SK-N-SH treated with all-trans-retinoic acid at 6 μM for 48 hours (cell line): ENCODE data around the gene TMEM151B.

ENCODE experiments used
- ATAC-seq: fragments of 200-7000 bp; cut with Tn5 transposase; 3 replicates; pipeline ENCODE4 v1.9.1; 2020; ENCODE audit warnings: mild to moderate bottlenecking, moderate library complexity
- ARNTL ChIP-seq: fragments of 450-650 bp; formaldehyde crosslinking; IDR thresholded peaks from 2 replicates; pipeline ENCODE4 v1.5.0; 2020; ENCODE audit warnings: low read depth, mild to moderate bottlenecking, moderate library complexity, borderline replicate concordance
- BACH2 ChIP-seq: fragments of 250-450 bp; sonication (Bioruptor Pico); IDR thresholded peaks from 2 replicates; pipeline ENCODE4 v1.9.0; 2021; ENCODE audit warnings: mild to moderate bottlenecking, borderline replicate concordance
- CSDC2 ChIP-seq: fragments of 250-450 bp; sonication (Bioruptor Pico); IDR thresholded peaks from 2 replicates; pipeline ENCODE4 v1.5.0; 2020; ENCODE audit warnings: mild to moderate bottlenecking, moderate library complexity
- ESRRG ChIP-seq: fragments of 250-450 bp; sonication (Bioruptor Pico); IDR thresholded peaks from 2 replicates; pipeline ENCODE4 v1.6.1; 2021; ENCODE audit warnings: mild to moderate bottlenecking
- GLIS3 ChIP-seq: fragments of 250-450 bp; sonication (Bioruptor Pico); IDR thresholded peaks from 2 replicates; pipeline ENCODE4 v1.5.0; 2020; ENCODE audit warnings: mild to moderate bottlenecking, moderate library complexity
- OSR1 ChIP-seq: fragments of 250-450 bp; sonication (Bioruptor Pico); IDR thresholded peaks from 2 replicates; pipeline ENCODE4 v1.8.0; 2022; ENCODE audit warnings: moderate library complexity, mild to moderate bottlenecking, inconsistent platforms
- PATZ1 ChIP-seq: fragments of 250-450 bp; sonication (Bioruptor Pico); IDR thresholded peaks from 2 replicates; pipeline ENCODE4 v1.8.0; 2020; ENCODE audit warnings: mild to moderate bottlenecking, moderate library complexity, borderline replicate concordance
- PPARA ChIP-seq: fragments of 250-450 bp; sonication (Bioruptor Pico); IDR thresholded peaks from 2 replicates; pipeline ENCODE4 v1.5.0; 2020; ENCODE audit warnings: mild to moderate bottlenecking, borderline replicate concordance
- RARB ChIP-seq: fragments of 250-450 bp; sonication (Bioruptor Pico); IDR thresholded peaks from 2 replicates; pipeline ENCODE4 v1.8.0; 2021; ENCODE audit warnings: mild to moderate bottlenecking, moderate library complexity
- SNAI2 ChIP-seq: fragments of 250-450 bp; sonication (Bioruptor Pico); IDR thresholded peaks from 2 replicates; pipeline ENCODE4 v1.5.0; 2020; ENCODE audit warnings: mild to moderate bottlenecking, moderate library complexity
- TCF4 ChIP-seq: fragments of 250-450 bp; sonication (Bioruptor Pico); IDR thresholded peaks from 2 replicates; pipeline ENCODE4 v1.8.0; 2021; ENCODE audit warnings: mild to moderate bottlenecking, moderate library complexity, borderline replicate concordance
- TOX ChIP-seq: fragments of 250-450 bp; sonication (Bioruptor Pico); IDR thresholded peaks from 2 replicates; pipeline ENCODE4 v1.8.0; 2021; ENCODE audit warnings: mild to moderate bottlenecking, moderate library complexity, borderline replicate concordance
- ZC3H10 ChIP-seq: fragments of 250-450 bp; sonication (Bioruptor Pico); IDR thresholded peaks from 2 replicates; pipeline ENCODE4 v1.5.1; 2021; ENCODE audit warnings: mild to moderate bottlenecking, moderate library complexity
- ZFP30 ChIP-seq: fragments of 450-650 bp; formaldehyde crosslinking; IDR thresholded peaks from 2 replicates; pipeline ENCODE4 v1.5.0; 2022; ENCODE audit warnings: mild to moderate bottlenecking, moderate library complexity
- ZNF70 ChIP-seq: fragments of 450-650 bp; formaldehyde crosslinking; IDR thresholded peaks from 2 replicates; pipeline ENCODE4 v1.5.0; 2020; ENCODE audit warnings: mild to moderate bottlenecking, moderate library complexity
- ZNF8 ChIP-seq: fragments of 450-650 bp; formaldehyde crosslinking; IDR thresholded peaks from 2 replicates; pipeline ENCODE4 v1.5.0; 2020; ENCODE audit warnings: mild to moderate bottlenecking, moderate library complexity
- TF ChIP-seq, protein P1 (sequence below): fragments of 250-450 bp; sonication (Bioruptor Pico); IDR thresholded peaks from 2 replicates; pipeline ENCODE4 v1.5.0; 2020; ENCODE audit warnings: mild to moderate bottlenecking, moderate library complexity
- TF ChIP-seq, protein P2 (sequence below): fragments of 250-450 bp; sonication (Bioruptor Pico); IDR thresholded peaks from 2 replicates; pipeline ENCODE4 v1.5.1; 2021; ENCODE audit warnings: mild to moderate bottlenecking, moderate library complexity

The TMEM151B gene

GRCh38 chr6:44248579-44248978 is 21.7 kb upstream of the TMEM151B start:
- TF ChIP-seq ARNTL (CRISPR knock-in tag) (no peak), ZC3H10 (no peak), SNAI2 (CRISPR knock-in tag) (no peak), PATZ1 (CRISPR knock-in tag) (no peak), TCF4 (CRISPR knock-in tag) (no peak), PPARA (CRISPR knock-in tag) (no peak), OSR1 (no peak), TOX (CRISPR knock-in tag) (no peak), ZNF70 (CRISPR knock-in tag) (no peak), BACH2 (CRISPR knock-in tag) (no peak), RARB (CRISPR knock-in tag) (no peak), ZFP30 (CRISPR knock-in tag) (no peak), ESRRG (CRISPR knock-in tag) (no peak)
- TF ChIP-seq, protein P1, sequence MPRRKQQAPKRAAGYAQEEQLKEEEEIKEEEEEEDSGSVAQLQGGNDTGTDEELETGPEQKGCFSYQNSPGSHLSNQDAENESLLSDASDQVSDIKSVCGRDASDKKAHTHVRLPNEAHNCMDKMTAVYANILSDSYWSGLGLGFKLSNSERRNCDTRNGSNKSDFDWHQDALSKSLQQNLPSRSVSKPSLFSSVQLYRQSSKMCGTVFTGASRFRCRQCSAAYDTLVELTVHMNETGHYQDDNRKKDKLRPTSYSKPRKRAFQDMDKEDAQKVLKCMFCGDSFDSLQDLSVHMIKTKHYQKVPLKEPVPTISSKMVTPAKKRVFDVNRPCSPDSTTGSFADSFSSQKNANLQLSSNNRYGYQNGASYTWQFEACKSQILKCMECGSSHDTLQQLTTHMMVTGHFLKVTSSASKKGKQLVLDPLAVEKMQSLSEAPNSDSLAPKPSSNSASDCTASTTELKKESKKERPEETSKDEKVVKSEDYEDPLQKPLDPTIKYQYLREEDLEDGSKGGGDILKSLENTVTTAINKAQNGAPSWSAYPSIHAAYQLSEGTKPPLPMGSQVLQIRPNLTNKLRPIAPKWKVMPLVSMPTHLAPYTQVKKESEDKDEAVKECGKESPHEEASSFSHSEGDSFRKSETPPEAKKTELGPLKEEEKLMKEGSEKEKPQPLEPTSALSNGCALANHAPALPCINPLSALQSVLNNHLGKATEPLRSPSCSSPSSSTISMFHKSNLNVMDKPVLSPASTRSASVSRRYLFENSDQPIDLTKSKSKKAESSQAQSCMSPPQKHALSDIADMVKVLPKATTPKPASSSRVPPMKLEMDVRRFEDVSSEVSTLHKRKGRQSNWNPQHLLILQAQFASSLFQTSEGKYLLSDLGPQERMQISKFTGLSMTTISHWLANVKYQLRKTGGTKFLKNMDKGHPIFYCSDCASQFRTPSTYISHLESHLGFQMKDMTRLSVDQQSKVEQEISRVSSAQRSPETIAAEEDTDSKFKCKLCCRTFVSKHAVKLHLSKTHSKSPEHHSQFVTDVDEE (CRISPR knock-in tag), result no peak
- ATAC-seq, result no peak

DNA sequence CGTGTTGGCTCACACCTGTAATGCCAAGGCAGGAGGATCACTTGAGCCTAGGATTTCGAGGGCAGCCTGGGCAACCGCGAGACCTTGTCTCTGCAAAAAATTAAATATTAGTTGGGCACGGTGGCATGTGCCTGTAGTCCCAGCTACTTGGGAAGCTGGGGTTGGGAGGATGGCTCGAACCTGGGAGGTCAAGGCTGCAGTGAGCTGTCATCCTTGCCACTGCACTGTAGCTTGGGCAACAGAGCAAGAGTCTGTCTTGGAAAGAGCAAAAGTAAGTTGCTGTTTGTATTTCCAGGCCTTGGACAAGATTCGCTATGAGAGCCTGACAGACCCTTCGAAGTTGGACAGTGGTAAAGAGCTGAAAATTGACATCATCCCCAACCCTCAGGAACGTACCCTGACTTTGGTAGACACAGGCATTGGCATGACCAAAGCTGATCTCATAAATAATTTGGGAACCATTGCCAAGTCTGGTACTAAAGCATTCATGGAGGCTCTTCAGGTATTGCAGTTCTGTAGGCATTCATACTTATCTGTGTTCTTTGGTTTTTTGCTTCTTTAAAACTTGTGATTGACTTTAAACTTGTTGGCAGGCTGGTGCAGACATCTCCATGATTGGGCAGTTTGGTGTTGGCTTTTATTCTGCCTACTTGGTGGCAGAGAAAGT is 21.0 kb upstream of the TMEM151B start:
- ATAC-seq, result no peak
- TF ChIP-seq RARB (CRISPR knock-in tag) (no peak), TCF4 (CRISPR knock-in tag) (no peak), BACH2 (CRISPR knock-in tag) (no peak), ARNTL (CRISPR knock-in tag) (no peak), ZNF8 (CRISPR knock-in tag) (no peak), ESRRG (CRISPR knock-in tag) (no peak), ZNF70 (CRISPR knock-in tag) (no peak), PPARA (CRISPR knock-in tag) (no peak), GLIS3 (CRISPR knock-in tag) (no peak), ZFP30 (CRISPR knock-in tag) (no peak), CSDC2 (CRISPR knock-in tag) (no peak), OSR1 (no peak), PATZ1 (CRISPR knock-in tag) (no peak)
- TF ChIP-seq, protein P2, sequence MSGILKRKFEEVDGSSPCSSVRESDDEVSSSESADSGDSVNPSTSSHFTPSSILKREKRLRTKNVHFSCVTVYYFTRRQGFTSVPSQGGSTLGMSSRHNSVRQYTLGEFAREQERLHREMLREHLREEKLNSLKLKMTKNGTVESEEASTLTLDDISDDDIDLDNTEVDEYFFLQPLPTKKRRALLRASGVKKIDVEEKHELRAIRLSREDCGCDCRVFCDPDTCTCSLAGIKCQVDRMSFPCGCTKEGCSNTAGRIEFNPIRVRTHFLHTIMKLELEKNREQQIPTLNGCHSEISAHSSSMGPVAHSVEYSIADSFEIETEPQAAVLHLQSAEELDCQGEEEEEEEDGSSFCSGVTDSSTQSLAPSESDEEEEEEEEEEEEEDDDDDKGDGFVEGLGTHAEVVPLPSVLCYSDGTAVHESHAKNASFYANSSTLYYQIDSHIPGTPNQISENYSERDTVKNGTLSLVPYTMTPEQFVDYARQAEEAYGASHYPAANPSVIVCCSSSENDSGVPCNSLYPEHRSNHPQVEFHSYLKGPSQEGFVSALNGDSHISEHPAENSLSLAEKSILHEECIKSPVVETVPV (CRISPR knock-in tag), result no peak
- TF ChIP-seq, protein P1 (CRISPR knock-in tag), result no peak
